DMS 273 (cell line): ENCODE results near the gene APOB.

Experiments
- DNase-seq: peaks from one replicate; lab custom pipeline; 2025; ENCODE audit not compliant: unreplicated experiment; lab: John Stamatoyannopoulos, UW

Gene APOB

DNA sequence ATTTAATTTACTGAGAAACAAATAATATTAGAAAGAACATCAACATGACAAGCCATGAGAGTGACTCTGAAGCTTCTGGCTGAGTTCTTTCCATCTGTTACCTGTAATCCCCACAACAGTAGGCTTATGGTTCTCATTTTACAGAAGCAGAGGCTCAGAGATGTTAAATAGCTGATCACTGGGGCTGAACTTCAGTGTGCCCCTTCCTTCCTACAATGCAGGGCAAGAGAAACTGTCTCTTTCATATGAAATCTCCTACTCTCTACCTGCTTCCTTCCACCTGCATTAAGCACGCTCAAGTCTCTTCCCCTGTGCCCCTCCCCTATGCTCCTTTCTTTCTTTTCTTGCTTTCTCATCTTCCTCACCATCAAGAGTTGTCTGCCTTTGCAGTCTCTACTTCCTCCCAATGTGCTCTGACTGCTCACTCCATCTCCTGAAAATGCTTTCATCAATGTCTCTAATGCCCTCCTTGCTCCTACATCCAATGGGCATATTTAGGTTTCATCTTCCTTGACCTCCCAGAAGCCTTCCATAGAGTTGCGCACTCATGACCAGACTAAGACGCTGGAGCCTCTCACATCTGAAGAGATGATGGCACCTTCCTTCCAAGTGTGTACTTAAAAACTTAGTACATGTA is 23.7 kb downstream of the APOB start:
- DNase-seq, result no peak

DNA sequence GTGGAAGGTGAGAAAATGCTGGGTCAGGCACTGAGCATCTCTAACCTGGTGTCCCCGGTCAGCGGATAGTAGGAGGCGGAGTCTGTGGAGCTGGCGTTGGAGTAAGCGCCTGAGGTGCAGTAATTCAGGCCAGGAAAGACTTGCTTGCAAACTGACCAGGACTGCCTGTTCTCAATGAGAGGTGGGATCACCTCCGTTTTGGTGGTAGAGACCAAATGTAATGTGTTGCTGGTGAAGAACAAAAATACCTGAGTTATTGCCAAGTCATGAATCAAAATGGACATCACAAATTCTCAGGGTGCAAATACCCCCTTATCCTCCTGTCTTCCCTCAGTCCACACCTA is 24.2 kb downstream of the APOB start:
- no peak for DNase-seq

DNA sequence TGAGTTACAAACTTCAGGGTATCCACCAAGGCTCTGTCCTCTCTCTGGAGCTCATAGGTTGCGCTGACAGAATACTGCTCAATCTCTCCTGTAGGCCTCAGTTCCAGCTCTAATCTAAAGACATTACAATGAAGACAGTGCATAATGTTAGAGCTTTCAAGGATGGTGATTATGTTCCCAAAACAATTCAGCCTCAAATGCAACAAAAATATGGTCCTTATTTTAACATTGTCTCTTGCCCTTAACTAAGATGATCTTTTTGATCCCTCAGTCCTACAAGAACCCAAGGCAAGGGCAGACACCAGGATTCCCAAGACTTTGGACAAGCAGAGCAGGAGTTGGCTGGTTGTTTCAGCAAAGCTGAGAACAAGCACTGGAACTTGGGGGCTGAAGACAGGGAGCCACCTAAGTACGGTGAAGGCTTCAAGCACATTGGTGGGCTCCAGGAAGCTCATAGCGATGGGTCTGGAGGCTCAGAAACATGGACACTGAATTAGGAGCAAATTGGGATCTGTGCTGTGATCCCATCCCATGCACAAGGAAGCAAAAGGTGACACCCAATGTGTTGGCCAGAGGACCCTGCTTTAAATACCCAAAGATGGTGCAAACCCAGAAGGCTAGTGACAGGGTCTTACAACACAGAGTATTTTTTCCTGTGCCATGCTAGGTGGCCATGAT is 24.7 kb downstream of the APOB start:
- no peak for DNase-seq

DNA sequence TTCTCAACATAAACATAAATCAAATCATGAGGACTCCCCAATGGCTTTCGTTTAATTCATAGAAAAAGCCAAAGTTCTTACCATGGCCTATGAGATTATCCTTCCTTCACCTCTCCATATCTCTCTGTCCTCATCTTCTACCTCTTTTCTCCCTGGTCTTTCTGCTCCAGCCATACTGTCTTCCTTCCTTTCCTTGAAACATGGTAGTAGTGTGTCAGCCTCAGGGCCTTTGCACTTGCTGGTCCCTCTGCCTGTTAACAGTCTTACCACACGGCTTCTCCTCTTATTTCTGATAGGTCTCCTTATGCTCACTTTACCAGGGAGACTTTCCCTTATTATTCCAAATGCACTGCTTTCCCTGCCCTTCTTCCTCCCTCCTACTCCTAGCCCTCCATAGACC is 25.6 kb downstream of the APOB start:
- no peak for DNase-seq

DNA sequence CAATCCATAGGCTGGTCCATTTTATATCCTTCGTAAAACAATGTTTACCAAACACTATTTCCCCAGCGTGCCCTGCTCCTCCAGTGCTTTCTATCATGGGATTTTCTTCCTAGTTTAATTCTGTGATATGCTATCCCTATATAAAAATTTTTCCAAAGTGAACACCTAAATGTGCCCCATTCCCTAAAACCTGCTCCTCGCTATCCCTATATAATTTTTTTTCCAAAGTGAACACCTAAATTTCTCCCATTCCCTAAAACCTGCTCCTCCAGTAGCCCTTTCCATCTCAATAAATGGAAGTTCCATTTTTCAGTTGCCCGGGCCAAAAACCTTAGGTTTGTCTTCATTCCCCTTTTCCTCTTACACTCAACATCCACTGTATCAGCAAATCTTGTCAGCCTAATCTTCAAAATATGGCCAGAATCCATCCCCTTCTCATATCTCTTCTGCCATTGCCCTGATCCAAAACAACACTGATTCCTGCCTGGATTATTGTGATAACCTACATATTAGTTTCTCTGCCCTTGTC is 26.1 kb downstream of the APOB start:
- no peak for DNase-seq

DNA sequence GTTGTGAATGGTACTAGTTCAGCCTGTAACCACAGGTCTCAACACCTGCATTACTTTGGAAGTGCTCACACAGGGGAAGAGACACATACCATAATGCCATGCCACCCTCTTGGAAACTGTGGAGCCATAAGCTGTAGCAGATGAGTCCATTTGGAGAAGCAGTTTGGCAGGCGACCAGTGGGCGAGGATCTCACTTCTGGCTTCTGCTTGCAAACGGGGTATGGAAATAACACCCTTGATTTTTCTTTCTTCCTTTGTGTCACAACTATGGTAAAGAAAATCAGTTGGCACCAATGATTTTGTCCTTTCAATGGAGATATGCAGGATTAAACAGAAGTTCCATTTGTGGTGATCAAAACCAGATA is 28.6 kb downstream of the APOB start:
- no peak for DNase-seq

DNA sequence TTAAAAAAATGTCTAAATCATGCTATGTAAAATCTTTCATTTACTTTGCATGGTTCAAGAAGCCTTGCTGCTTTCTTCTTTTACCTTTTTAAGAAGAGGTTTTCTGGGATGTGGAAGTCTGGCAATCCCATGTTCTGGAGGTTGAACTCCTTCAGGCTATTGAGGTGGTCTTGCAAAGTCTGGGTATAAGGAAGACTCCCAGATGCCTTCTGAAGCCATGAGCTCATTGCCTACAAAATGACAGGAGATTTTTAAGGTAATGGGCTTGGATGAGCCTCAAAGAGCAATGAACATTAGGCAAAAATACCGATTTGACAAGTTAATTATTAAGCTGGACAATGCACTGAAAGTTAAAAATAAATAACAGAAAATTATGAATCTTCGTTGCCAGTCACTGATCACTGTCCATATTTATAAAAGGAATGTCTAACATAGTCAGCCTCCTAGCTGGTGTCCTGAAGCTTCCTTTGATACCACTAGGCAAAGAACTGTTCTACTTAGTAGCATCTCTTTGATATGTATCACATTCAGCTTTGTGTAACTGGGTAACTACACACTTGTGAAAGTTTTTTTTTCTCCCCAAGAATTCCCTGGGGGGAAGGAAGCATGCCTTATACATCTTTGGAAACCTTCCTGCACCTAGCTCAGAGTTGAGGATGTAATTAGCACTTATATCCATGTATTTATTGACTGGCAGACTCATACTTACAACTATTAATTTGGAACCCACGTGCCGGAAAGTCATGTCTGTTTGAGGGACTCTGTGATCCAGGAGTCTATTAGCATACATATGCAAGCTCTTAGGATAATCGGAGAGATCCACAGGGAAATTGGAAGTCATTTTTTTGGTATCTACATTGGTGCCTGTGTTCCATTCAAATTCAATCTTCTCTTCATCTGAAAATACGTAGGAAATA is 29.3 kb downstream of the APOB start:
- DNase-seq, result no peak

DNA sequence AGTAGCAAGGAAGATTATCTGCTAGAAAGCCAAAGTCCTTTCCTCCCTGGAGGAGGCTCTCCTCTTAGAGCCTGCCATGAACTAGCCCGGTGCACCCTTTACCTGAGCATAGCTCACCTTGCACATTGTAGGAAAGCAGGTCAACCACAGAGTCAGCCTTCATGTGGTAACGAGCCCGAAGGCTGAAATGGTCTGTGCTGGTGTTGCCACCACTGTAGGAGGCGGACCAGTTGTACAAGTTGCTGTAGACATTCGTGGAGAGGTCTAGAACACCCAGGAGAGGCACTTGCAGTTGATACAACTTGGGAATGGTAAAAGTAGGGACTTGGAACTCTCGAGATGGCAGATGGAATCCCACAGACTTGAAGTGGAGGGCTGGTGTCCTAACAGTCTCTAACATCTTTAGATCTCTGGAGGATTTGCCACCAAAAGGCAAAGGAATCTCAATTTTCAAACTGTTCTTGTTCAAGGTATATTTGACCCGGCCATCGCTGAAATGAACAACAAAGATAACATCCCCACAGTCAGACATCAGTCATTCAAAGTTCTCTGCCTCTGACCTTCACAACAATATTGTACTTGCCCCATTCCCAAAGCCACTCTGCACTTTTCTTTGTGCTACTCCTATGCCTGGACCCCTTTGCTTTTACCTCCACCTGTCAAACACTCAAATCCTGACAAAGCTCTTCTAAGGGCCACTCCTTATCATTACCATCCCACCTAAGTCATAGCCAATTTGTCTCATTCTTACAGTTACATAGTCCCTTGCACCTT is 30.6 kb downstream of the APOB start:
- DNase-seq, result no peak

DNA sequence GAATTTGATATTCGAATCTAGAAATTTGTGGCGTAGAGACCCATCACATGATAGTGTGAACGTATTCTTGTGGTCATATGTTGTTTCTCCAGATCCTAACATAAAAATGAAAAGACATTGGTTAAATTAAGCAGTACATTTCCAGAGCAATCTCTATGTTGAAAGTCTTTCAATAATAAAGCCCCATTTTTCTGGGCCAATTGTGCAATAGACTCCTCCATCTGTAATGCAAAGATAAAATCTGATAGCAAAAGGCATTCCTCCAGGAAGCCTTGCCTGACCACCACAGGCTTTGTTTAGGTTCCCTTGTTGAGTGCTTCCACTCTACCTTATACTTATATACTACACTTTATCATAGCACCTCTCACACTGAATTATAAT is 31.3 kb downstream of the APOB start:
- no peak for DNase-seq

DNA sequence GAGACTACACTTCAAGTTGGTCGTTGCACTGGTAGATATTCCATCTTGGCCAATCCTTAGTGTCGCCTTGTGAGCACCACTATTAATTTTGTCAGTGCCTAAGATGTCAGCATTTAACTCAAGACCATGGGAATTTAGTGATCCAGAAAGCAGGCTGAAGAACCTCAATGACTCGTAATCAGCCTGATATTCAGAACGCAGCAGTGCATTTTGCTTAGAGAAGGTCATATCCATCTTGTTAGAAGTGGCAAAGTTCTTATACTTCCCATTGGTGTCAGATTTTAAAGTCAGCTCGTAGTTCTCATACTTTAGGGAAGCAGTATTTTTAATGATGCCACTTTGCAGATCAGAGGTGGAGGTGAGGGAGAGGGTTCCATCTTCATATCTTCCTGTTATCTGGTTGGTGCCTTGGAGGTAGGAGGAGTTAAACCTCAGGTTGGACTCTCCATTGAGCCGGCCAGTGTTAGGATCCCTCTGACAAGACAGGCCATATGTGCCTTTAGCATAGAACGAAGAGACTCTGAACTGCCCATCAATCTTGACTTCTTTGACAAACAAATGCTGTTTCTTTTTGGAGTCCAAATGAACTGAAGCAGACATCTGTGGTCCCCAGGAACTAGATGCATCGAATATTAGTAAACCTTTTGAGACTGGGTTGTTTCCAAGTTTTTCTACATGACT is 31.9 kb downstream of the APOB start:
- no peak for DNase-seq

DNA sequence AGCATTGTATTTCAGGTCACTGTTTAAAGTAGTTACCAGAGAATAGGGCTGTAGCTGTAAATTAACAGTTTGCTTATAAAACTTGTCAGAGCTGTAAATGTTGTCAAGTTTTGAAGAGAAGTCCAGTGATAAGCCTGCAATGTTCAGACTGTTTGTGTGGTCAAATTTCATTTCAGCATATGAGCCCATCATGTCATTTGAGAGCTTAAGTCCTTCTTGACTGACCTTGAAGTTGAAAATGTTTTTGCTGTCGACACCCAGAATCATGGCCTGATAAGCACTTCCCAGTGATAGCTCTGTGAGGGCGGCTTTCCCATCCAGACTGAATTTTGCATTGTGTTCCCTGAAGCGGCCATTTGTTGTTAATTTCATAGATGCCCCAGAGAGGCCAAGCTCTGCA is 32.4 kb downstream of the APOB start:
- no peak for DNase-seq

DNA sequence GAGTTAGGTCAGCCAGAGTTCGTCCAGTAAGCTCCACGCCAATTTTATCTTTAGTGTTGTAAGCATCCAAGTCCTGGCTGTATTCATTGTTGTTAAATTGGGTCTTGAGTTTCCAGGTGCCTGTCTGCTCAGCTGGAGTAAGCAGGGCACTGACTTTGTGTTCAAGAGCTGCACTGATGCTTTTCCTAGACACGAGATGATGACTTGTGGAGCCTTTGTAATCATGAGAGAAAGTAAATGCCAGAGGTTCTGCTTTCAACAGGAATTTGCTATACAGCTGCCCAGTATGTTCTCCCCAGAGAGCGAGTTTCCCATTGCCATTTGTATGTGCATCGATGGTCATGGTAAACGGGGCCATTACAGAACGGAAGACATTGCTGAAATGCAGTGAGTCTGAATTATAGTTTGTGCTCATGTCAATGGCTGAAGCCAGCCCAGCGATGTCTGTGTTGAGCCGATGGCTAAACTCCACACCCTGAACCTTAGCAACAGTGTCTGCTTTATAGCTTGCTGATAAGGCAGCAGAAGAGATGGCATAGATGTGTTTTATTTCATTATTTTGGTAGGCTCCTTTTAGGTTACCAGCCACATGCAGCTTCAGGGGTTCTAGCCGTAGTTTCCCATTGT is 32.9 kb downstream of the APOB start:
- DNase-seq, result no peak

DNA sequence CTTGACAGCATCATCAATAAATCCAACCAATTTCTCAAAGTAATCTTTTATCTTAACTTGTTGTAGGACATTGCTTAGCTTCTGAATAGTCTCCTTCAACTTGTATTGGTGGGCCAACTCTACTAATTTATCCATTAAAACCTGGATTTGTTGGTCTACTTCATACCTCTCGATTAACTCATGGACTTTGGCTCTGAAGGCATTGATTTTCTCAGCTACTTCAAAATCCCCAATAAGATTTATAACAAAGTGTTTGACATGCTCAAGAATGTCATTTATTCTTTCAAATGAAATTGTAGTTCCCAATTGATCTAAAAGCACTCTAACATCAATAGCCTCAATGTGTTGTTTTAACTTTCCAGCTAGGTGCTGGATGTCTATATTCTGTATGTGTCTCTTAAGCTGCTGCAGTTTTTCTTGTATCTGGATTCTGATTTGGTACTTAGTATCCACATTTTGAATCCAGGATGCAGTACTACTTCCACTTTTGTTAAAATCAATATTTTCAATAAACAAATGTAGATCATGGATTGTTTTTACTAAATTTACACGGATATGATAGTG is 34.1 kb downstream of the APOB start:
- no peak for DNase-seq

DNA sequence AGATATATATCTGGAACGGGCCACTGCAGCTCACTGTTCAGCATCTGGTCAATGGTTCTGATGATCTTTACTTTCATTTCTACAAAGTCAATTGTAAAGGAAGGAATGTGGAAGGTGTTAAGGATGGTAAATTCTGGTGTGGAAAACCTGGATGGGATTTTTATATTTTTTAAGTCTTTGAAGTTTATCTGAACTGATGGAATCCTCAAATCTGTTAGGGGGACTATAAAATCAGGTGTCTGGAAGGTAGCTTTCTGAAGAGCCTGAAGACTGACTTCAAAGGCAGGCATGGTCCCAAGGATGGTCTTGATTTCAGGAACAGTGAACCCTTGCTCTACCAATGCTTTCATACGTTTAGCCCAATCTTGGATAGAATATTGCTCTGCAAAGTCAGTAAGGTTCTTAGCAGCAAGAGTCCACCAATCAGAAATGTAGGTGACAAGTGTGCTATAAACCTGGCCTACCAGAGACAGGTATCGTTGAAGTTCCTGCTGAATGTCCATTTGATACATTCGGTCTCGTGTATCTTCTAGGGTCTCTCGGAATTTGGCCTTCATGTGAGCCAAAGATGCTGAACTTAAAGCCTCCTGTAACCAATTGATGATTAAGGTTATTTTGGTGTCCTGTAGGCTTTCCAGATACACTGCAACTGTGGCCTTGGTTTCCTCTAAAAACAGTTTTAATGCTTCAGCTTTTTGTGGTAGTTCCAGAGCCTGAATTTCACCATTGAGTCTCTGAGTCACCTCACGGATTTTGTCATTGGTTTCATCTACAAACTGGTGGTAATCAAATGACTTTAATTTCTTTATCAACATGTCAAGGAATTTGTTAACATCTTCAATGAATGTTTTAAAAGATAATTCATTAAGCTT is 34.8 kb downstream of the APOB start:
- DNase-seq, result no peak

DNA sequence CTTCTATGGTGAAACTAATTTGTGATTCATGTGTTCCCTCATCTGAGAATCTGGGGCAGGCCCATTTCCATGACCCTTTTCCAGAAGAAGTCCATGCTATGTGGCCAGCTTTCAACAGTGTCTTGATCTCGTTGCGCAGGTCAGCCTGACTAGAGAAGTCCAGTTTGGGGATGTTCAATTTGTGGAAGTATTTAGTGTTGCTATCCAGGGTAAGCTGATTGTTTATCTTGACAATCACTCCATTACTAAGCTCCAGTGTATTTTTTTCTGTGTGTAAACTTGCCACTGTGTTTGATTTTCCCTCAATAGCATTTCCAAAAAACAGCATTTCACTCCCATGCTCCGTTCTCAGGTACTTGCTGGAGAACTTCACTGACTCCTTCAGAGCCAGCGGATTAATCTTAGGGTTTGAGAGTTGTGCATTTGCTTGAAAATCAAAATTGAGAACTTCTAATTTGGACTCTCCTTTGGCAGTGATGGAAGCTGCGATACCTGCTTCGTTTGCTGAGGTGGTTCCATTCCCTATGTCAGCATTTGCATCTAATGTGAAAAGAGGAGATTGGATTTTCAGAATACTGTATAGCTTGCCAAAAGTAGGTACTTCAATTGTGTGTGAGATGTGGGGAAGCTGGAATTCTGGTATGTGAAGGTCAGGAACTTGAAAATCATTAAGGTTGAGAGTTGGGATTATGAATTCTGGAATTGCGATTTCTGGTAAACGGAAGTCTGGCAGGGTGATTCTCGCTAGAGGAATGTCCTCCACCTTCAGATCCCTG is 35.7 kb downstream of the APOB start:
- DNase-seq, result no peak

DNA sequence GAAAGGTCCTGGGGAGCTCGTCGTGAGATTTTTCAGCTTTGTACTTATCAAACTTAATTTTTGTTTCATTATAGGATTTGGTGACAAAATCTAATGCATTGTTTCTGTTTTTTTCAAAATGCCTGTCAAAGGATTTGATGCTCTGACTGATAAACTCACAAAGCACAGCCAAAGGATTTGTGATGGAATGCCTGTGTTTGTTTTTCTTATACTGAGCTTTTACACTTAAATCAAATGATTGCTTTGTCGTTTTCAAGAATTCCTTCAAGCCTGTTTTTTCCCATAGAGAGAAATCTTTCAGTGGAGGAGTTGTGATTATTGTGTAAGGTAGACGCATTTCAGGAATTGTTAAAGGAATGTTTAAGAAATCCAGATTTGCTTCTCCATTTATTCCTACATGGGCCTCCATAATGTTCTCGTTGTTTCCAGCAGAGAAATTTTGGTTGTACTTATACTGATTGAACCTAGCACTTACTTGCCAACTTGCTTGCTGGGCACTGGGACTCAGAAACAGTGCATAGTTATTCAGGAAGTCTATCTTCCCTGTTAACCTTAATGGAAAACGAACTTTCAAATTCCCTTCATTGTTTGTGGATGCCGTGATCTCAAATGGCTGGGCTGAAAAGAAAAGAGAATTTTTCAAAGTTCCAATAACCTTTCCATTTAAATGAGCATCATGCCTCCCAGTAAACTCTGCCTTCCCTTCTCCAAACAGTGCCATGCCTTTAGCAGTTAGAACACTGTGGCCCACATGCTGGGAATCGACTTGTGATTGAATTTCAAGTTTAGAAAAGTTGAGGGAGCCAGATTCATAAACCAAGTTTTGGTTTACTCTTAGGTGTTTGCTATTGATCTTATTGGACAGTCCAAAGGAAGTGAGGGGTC is 36.5 kb downstream of the APOB start:
- no peak for DNase-seq

DNA sequence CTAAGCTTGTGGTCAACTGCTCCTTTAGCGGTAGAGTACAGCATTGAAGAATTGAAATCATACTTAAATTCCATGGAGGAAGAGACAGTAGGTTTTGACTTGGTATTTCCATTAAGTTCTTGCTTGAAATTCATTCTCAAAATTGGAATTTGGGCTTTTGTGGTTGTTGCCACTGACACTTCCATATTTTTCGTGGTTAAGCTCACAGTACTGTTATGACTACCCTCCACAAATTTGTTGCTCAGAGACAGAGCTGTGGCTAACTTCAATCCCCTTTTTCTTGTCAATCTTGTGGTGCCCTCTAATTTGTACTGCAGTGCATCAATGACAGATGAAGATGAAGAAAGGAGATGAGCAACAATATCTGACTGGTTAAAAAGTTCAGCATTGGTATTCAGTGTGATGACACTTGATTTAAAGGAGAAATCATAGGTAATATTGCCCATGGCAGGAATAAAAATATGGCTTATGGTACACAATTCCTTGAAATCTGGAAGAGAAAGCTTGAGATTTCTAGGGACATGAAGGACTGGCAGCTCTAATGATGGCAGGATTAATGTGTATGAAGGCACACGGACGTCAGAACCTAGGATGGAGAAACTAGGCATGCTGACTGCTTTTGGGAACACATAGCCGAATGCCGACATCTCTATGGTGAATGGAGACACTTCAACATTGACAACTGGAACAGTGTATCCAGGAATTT is 37.3 kb downstream of the APOB start:
- no peak for DNase-seq
